ENCODE data around the gene DNAJB8. TPM values are rescaled to one million over a fixed set of nuclear protein-coding genes. Genes with fewer than 3 reads are reported as not detected.

The DNAJB8 gene
- total and polyA plus RNA-seq, 9 of the 15 experiments (the other 6 are each of a cell fraction or from before 2014, with no cell fraction given), result not detected

- TF ChIP-seq ZBTB7A (IDR thresholded peaks at IDR 0.05; ENCODE audit: borderline replicate concordance, control insufficient read depth, low read depth, low read length), result peak; percentile 64; the same call in 1 of the 2 replicates
- no peak for TF ChIP-seq ZBTB2 (IDR thresholded peaks at IDR 0.05)
- TF ChIP-seq CREM (IDR thresholded peaks at IDR 0.05; ENCODE audit: low read depth), result peak; percentile 56; the same call in 1 of the 2 replicates
- TF ChIP-seq ZHX1 (conservative IDR thresholded peaks at IDR 0.05; ENCODE audit: low read length), result no peak
- TF ChIP-seq ZNF785 (CRISPR knock-in tag; IDR thresholded peaks at IDR 0.05), result no peak
- TF ChIP-seq RBBP5 (IDR thresholded peaks at IDR 0.05; ENCODE audit: borderline replicate concordance, insufficient read depth, low read length, poor library complexity, severe bottlenecking), result no peak
- no peak for TF ChIP-seq MTF1 (CRISPR knock-in tag; IDR thresholded peaks at IDR 0.05; ENCODE audit: borderline replicate concordance)
- TF ChIP-seq HDAC1 (IDR thresholded peaks at IDR 0.05), result peak in 1 of 2 experiments; percentile 13; a peak in 1 of 4 replicates
- TF ChIP-seq MXD1 (CRISPR knock-in tag; IDR thresholded peaks at IDR 0.05; ENCODE audit: borderline replicate concordance, poor library complexity, severe bottlenecking), result peak; percentile 20
- TF ChIP-seq ZNF766 (CRISPR knock-in tag; conservative IDR thresholded peaks at IDR 0.05), result peak; percentile 88
- TF ChIP-seq MCM5 (IDR thresholded peaks at IDR 0.05; ENCODE audit: low read depth), result no peak
- TF ChIP-seq ARID2 (IDR thresholded peaks at IDR 0.05), result no peak
- TF ChIP-seq CCAR2 (IDR thresholded peaks at IDR 0.05; ENCODE audit: low read depth, low read length), result no peak
- TF ChIP-seq ZNF740 (CRISPR knock-in tag; IDR thresholded peaks at IDR 0.05), result 0 out of 2 replicates have a peak, but pooled peaks have one; percentile 15
- TF ChIP-seq ZNF740 (tag; IDR thresholded peaks at IDR 0.05), result no peak
- no peak for TF ChIP-seq CAMTA2 (CRISPR knock-in tag; conservative IDR thresholded peaks at IDR 0.05)
- no peak for TF ChIP-seq POLR2AphosphoS5 (IDR thresholded peaks at IDR 0.05; ENCODE audit: control insufficient read depth, insufficient read depth, low read depth, low read length)
- TF ChIP-seq NRF1 (conservative IDR thresholded peaks at IDR 0.05 in 1 of 2, IDR thresholded peaks at IDR 0.05 in 1 of 2), result peak in 1 of 2 experiments; percentile 8; a peak in 2 of 4 replicates
Observed at GRCh38 chr3:128416578-128417211, 50.0 kb downstream of the DNAJB8 start (continued).

Data from K562 (cell line).